ENCODE measurements around the gene PPP2R5C. TPM values are rescaled to one million over a fixed set of nuclear protein-coding genes. Genes with fewer than 3 reads are reported as not detected.

PPP2R5C gene
- total RNA-seq, 1 donor, result 114 TPM

GRCh38 chr14:101891471-101891870, 130.0 kb downstream of the PPP2R5C start:
- DNase-seq (ENCODE audit: low read depth), result no peak
- no peak overlapping the region for H3K4me3 ChIP-seq (ENCODE audit: low read depth, low read length)
- no peak for TF ChIP-seq CTCF (IDR thresholded peaks at IDR 0.05; ENCODE audit: insufficient read depth, low read depth, low read length)

DNA sequence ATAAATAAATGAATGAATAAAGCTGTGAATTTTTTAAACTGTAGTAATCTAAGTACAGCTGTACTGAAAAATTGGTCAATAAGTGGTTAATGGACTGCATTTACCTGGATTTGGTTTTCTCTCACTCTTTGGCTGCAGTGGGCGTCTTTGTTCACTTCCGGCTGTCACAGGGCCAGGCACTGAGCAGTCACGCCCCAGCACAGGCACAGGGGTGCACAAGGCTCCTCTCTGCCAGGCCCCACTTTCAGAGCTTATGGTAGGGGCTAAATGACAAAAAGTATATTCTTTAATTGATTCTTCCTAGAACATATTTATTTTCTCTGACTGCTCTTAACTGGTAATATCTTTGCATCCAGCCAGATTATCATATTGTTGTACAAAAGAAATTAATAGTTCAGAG, 132.2 kb downstream of the PPP2R5C start:
- no peak for DNase-seq (ENCODE audit: low read depth)
- no peak overlapping the region for H3K4me3 ChIP-seq (ENCODE audit: low read depth, low read length)
- TF ChIP-seq CTCF (IDR thresholded peaks at IDR 0.05; ENCODE audit: insufficient read depth, low read depth, low read length), result no peak

DNA sequence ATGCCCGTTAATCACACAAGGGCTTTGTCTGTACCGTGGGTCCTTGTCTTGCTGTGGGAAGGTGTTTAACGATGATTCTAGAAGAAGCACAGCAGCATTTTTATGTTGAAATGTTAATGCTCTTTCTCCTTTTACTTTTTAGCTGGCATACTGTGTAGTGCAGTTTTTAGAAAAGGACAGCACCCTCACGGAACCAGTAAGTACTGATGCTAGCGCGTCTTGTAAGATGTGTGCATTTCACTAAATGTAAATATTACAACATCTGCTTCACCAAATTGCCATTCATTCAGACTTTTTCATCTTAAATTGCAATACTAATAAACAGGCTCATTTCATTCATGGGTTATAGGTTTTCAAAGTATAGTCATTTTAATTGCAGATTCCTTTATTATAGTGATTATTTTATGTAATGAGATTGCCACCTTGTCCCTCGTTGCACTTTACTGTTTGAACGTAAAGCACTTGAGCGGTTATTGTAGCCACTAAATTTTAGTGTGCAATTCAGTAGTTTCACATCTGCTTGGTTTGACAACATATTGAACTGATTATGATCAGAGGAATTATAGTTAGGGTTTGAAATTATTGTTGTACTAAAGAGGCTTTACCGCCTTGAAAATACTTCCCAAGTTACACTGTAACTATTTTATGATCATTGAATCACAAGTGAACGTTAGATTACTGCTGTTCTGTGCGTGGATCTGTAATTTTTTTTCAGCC, 133.0 kb downstream of the PPP2R5C start:
- TF ChIP-seq CTCF (IDR thresholded peaks at IDR 0.05; ENCODE audit: insufficient read depth, low read depth, low read length), result no peak
- DNase-seq (ENCODE audit: low read depth), result no peak

GRCh38 chr14:101895256-101895655, 133.7 kb downstream of the PPP2R5C start:
- H3K4me3 ChIP-seq (ENCODE audit: low read depth, low read length), result no peak overlapping the region
- no peak for TF ChIP-seq CTCF (IDR thresholded peaks at IDR 0.05; ENCODE audit: insufficient read depth, low read depth, low read length)

More for the DNA sequence above, 133.0 kb downstream of the PPP2R5C start:
- no peak overlapping the region for H3K4me3 ChIP-seq (ENCODE audit: low read depth, low read length)

GRCh38 chr14:101897326-101897725, 135.8 kb downstream of the PPP2R5C start:
- DNase-seq (ENCODE audit: low read depth), result no peak
- H3K4me3 ChIP-seq (ENCODE audit: low read depth, low read length), result no peak overlapping the region
- TF ChIP-seq CTCF (IDR thresholded peaks at IDR 0.05; ENCODE audit: insufficient read depth, low read depth, low read length), result no peak

More at GRCh38 chr14:101895256-101895655, 133.7 kb downstream of the PPP2R5C start:
- no peak for DNase-seq (ENCODE audit: low read depth)

- no peak overlapping the region for H3K4me3 ChIP-seq (ENCODE audit: low read depth, low read length)
- no peak for DNase-seq (ENCODE audit: low read depth)
- TF ChIP-seq CTCF (IDR thresholded peaks at IDR 0.05; ENCODE audit: insufficient read depth, low read depth, low read length), result no peak
Observed at GRCh38 chr14:101898416-101898815, 136.9 kb downstream of the PPP2R5C start.

DNA sequence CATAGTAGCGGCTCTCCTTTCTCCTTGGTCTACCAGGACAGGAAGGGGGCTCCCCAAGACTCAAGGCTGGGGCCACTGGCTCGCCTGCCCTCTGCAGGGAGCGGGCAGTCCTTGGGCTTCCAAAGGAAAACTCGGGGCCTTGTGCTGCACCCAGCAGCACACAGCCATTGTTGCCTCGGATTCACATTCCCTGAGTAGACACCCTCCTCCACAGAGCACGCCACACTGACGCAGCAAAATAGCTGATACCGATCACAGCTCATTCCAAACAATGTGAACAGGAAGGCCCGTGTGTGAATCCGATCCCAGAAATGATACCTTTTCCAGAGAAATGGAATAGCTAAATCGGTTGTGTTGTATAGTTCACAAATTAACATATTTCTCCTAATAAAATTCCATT, 137.8 kb downstream of the PPP2R5C start:
- DNase-seq (ENCODE audit: low read depth), result no peak
- H3K4me3 ChIP-seq (ENCODE audit: low read depth, low read length), result no peak overlapping the region
- TF ChIP-seq CTCF (IDR thresholded peaks at IDR 0.05; ENCODE audit: insufficient read depth, low read depth, low read length), result no peak
